Activated CD4-positive, alpha-beta T cell treated with anti-CD3 and anti-CD28 coated beads, Interleukin-2, amount 50 U/mL, for 1 hour (primary cell): Measurements from ENCODE around the gene CBFA2T2.
"Not testable (repeated sequence)": the region's sequence is repeated elsewhere in the genome, so short reads cannot be mapped to it uniquely, and the experiment has no call there.

ENCODE experiments used
- DNase-seq: peaks from one replicate; pipeline ENCODE4 v3.0.0-alpha.2; 2020

The CBFA2T2 gene

DNA sequence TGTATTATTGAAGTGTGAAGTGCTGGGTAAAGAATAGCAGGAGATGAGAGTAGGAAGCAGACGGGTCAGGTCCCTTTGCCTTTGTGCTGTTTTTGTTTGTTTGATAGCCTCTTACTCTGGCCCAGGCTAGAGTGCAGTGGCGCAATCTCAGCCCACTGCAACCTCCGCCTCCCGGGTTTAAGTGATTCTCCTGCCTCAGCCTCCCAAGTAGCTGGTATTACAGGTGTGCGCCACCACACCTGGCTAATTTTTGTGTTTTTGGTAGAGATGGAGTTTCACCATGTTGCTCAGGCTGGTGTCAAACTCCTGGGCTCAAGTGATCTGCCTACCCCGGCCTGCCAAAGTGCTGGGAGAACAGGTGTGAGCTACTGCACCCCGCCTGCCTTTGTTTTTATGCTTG lies 18.1 kb downstream of the CBFA2T2 start:
- not testable (repeated sequence) for DNase-seq

DNA sequence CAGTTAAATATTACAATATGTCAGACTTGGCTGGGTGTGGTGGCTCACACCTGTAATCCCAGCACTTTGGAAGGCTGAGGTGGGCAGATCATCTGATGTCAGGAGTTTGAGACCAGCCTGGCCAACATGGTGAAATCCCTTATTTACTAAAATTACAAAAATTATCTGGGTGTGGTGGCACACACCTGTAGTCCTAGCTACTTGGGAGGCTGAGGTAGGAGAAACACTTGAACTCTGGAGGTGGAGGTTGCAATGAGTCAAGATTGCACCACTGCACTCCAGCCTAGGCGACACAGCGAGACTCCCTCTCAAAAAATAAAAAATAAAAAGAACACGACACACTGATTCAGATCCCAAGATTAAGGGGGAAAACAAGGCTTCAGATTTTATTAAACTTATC lies 19.2 kb downstream of the CBFA2T2 start:
- not testable (repeated sequence) for DNase-seq

DNA sequence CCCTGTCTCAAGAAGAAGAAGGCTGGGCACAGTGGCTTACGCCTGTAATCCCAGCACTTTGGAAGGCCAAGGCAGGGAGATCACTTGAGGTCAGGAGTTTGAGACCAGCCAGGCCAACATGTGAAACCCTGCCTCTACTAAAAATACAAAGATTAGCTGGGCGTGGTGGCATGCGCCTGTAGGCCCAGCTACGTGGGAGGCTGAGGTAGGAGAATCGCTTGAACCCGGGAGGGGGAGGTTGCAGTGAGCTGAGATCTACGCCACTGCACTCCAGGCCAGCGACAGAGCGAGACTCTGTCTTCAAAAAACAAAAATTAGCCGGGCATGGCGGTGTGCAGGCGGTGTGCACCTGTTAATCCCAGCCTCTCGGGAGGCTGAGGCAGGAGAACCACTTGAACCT lies 22.0 kb downstream of the CBFA2T2 start:
- DNase-seq: not testable (repeated sequence)

DNA sequence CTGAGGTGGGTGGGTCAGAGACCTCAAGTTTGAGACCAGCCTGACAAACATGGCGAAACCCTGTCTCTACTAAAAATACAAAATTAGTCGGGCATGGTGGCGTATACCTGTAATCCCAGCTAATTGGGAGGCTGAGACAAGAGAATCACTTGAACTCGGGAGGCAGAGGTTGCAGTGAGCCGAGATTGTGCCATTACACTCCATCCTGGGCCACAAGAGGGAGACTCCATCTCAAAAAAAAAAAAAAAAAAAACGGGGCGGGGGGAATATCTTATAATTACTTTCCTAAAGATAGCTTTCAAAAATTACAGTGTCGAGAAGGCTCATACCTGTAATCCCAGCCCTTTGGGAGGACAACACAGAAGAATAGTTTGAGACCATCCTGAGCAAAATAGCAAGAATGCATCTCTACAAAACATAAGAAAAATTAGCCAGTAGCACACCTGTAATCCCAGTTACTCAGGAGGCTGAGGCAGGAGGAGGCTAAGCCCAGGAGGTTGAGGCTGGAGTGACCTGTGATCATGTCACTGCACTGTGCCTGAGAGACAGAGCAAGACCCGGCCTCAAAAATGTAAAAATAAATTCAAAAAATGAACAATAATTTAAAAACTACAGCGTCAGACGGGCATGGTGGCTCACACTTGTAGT lies 25.8 kb downstream of the CBFA2T2 start:
- DNase-seq: no peak

DNA sequence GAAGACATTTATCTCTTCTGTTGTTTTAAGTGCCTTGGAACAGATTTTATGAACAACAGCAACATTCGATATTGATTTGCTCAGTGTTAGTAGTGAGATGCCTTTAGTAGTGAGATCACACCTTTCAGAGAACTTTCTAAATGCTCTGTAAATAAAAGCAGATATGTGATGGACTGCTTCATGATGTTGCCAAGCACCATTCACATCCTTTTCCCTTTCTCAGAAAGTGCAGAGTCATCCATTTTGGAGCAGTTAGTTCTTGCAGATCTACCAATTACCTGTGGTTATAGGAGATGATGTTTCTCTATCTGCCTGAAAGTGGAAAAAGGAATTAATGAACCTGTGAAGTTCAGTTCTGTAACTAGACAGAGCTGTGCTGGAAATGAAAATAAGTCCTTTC lies 27.0 kb downstream of the CBFA2T2 start:
- DNase-seq: no peak

DNA sequence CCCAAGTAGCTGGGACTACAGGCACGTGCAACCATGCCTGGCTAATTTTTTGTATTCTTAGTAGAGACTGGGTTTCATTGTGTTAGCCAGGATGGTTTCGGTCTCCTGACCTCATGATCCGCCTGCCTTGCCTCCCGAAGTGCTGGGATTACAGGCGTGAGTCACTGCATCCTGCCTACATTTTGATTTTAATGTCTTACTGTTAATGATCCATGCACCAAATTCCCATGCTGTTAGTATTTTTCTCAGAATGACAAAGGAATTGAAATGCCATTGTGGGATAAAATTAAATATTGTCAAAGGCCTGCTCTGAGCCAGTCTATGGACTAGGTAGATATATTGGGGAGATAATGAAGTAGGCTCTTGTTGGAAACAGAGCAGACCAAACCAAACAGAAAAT lies 28.2 kb downstream of the CBFA2T2 start:
- DNase-seq: no peak

DNA sequence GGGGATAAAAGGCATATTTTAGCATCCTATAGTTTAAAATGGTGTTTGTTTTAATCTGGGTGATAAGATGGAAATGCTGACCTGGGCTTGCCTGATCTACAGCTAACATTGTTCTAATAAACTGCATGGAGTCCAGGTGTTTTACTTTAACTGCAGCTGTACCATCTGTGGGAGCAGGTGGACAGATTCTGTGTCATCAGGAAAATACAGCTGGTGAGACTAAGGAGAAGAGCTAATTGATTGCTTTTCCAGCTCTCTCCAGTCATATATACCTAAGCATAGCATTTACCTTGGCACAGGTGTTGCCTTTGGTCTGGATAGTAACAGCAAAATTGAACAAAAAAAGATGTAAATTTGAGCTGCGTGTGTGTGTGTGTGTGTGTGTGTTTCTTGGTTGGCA lies 31.6 kb downstream of the CBFA2T2 start:
- DNase-seq: no peak

DNA sequence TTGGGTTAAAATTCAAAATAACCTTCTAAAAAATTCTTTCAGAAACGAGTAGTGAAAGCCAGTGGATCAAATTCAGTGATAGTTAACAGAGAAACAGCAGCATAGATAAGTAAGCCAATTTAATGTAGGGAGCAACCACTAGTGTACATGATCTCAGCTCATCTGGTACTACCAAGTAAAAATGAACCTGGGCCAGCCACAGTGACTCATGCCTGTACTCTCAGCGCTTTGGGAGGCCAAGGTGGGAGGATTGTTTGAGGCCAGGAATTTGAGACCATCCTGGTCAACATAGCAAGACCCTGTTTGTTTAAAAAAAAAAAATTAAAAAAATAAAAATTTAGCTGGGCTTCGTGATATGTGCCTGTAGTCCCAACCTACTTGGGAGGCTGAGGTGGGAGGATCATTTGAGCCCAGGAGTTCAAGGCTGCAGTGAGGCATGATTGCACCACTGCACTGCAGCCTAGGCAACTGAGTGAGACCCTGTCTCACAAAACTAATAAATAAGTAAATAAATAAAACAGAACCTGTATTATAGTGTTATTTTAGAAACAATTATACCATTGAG lies 32.4 kb downstream of the CBFA2T2 start:
- no peak for DNase-seq

DNA sequence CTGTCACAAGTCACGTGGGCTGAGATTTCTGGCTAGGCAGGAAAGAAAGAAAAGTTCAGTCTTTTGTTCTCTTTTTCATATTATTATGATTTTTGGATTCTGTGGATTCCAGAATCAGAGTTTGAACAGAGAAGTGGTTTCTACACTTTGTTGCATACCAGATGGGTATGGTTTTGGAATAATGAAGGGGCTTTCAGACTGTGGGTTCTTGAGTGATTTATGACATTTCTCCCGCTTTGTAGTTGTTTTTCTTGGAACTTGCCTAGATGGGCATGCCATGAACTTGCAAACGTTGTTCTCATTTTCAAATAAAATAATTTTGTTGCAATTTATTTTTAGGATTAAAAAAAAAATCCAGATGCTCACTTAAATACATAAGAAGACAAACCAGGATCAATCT lies 34.4 kb downstream of the CBFA2T2 start:
- no peak for DNase-seq

DNA sequence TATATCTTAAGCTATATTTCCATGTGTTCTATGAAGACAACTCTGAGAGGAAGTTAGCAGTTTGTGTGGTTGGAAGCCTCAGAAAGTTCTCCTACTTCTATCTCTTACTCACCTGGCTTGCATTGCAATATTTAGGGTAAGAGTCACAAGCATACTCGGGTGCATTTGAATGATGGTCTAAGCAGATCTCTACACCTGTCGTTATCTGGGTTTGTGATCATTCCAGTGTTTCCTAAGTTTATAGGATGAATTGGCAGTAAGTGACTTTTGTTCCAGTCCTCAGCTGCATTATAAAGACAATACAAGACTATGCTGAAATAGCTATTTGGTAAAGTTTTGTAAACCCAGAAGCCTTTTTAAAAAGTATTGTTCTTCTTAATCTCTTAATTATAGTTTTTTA lies 36.9 kb downstream of the CBFA2T2 start:
- DNase-seq: no peak

DNA sequence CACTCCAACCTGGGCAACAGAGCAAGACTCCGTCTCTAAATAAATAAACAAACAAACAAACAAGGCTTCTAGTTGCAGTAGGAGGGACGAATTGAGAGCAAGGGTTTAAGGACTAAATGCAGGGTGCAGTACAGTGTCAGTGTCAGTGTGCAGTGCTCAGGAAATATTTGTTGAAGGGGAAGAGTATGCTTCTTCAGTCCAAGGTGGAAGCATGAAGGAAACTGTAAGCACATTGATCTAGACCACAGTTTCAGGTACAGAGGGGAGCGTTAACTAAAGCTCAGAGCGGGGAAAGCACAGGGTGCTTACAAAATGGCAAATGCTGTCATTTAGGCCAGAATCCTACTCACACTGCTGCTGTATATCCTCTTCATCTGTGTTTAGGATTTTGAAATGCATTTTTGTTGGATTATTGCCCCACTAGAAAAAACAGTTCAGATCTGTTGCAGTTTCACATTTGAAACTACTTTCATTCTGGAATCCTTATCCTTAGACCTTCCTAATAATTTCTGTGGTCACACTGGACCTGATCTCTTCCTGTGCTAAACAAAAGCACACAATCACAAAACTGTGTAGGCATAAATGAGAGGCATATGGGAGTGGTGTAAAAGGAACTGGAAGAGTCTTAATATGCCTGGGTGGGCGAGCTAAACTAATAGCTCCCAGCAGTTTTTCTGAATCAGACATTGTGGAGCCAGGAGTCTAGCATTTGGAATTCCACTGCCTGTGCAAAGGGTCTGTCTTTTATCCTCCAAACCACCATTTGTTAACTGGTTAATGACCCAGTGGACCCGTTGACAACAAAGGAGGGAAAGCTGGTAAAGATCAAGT lies 41.4 kb downstream of the CBFA2T2 start:
- no peak for DNase-seq

DNA sequence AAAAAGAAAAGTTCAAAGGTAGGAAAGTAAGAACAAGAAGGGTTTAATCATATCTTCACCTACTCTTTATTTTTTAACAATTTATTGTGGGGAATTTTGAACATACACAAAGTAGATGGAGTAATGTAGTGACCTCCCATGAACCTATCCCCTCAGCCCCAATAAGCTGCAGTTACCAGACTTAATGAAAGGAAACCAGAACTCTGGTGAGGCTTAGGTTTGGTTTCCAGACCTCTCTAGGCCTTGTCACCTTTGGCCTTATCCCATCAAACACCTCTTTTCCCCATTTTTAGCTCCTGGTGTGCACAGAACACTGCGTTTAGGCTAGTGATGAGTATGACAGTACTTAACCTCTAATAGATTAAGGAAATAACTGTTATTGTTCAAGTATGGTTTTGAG lies 42.0 kb downstream of the CBFA2T2 start:
- no peak for DNase-seq

DNA sequence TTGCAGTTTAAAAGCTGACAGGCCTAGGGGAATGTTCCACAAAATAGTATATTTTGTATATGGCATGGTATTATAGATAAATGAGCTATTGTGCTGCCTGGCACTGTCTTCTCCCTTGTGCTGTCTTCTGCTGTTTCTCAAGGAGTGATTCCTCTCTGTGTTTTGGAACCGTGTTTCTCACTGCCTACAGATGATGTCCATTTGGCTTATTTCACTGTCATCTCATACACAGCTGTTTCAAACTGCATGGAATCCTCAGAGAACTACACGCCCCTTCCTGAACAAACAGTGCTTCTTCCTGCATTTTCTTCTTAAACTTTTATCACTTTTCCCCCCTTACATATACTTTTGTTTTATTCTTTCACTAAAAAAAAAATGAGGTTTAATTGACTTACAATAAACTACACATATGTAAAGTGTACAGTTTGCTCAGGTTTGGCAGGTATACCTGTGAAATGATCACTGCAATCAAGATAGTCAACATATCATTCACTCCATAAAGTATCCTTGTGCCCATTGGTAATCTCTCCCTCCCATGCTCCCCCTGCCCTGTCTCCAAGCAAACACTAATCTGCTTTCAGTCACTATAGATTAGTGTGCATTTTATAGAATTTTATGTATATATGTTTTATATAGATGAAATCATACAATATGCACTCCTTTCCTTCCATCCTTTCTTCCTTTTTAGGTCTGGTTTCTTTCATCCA lies 43.0 kb downstream of the CBFA2T2 start:
- no peak for DNase-seq

DNA sequence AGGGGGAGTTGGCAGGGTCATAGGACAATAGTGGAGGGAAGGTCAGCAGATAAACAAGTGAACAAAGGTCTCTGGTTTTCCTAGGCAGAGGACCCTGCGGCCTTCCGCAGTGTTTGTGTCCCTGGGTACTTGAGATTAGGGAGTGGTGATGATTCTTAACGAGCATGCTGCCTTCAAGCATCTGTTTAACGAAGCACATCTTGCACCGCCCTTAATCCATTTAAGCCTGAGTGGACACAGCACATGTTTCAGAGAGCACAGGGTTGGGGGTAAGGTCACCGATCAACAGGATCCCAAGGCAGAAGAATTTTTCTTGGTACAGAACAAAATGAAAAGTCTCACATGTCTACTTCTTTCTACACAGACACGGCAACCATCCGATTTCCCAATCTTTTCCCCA lies 45.8 kb downstream of the CBFA2T2 start:
- DNase-seq: not testable (repeated sequence)

DNA sequence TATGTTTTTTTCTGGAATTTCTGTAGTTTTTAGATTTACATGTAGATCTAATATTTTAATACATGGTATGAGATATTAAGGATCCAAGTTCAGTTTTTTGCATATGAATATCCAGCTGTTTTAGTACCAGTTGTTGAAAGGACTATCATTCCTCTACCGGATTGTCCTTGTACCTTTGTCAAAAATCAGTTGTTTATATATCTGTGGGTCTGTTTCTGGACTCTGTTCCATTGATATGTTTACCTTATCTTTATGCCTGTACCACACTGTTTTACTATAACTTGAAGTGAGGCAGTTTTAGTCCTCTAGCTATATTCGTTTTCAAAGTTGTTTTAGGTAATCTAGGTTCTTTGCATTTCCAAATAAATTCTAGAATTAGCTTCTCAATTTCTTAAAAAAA lies 47.7 kb downstream of the CBFA2T2 start:
- no peak for DNase-seq

DNA sequence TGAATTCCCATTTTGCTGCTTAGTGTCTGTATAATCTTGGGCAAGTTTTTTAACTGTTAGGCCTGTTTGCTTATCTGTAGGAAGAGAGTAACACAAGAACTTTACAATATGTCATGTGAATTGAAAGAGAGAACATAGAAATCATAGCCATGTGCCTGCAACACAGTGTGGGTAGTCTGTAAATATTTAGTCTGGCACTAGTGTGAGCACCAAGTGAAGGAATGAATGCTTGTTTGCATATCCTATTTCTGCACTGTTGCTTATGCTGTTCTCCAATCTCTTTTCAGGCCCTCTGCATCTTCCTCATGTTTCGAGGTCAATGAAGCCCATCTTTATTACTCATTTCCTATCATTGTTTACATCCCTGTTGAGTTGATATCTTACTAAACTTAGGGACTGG lies 49.2 kb downstream of the CBFA2T2 start:
- DNase-seq: no peak

DNA sequence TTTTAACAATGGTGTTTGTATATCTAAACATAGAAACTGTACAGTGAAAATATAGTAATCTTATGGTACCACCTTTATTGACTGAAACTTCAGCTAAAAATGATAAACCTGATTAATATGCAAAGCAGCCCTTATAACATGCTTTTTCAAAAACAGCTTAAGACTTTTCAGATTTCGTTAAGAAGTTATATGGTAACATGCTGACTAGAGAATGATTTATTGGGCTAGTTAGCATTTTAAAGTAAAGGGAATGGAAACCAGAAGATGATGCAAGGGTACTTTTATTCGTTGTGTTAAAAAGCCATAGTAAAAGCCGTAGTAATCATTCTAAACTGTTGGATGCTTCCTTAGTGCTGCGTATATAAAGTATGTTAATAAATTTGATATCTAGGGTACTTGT lies 50.5 kb downstream of the CBFA2T2 start:
- no peak for DNase-seq

DNA sequence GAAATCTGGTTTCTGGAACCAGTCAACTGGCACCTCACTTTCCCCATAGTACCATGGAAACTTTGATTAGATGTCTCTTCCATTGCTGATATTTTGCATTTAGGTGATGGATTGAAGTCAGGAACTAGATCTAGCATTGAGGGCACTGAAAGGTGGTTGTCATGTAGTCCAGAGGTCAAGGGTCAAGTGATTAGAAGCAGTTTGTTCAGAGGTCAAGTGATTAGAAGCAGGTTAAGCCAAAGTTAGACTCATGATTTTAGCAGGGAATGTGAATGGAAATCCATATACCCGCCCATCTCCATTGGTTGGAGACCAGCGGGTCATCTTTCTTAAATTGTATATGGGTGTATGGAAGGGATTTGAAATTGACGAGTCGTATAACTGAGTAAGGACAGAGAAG lies 51.2 kb downstream of the CBFA2T2 start:
- no peak for DNase-seq

DNA sequence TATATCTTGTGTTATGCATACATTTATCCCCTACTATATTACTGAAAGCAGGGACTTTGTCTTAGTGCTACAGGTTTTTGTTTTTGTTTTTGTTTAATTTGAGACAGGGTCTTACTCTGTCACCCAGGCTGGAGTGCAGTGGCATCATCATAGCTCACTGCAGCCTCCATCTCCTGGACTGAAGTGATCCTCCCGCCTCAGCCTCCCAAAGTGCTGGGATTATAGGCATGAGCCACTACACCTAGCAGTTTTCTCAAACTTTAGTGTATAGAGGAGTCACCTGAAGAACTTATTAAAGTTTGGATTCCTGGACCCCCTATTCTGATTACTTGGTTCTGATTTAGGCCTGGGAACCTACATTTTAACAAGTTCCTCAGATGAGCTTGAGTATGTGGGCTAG lies 51.9 kb downstream of the CBFA2T2 start:
- no peak for DNase-seq

DNA sequence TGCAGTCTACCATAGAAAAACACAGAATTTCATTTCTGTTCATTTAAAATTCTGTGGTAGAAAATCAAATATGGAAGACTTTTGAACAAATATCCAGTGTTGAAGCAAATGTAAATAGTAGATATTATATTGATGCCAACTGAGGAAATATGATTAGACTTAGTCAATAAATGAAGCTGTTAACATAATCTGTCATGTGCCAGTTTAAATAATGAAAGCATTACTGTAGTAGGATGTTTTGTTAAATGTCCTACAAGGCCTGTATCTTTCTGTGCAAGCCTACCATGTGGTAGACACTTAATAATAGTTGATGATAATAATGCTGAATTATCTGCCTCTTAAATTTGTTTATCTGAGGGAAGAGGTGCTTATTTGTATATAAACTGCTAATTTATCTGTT lies 55.9 kb downstream of the CBFA2T2 start:
- no peak for DNase-seq

DNA sequence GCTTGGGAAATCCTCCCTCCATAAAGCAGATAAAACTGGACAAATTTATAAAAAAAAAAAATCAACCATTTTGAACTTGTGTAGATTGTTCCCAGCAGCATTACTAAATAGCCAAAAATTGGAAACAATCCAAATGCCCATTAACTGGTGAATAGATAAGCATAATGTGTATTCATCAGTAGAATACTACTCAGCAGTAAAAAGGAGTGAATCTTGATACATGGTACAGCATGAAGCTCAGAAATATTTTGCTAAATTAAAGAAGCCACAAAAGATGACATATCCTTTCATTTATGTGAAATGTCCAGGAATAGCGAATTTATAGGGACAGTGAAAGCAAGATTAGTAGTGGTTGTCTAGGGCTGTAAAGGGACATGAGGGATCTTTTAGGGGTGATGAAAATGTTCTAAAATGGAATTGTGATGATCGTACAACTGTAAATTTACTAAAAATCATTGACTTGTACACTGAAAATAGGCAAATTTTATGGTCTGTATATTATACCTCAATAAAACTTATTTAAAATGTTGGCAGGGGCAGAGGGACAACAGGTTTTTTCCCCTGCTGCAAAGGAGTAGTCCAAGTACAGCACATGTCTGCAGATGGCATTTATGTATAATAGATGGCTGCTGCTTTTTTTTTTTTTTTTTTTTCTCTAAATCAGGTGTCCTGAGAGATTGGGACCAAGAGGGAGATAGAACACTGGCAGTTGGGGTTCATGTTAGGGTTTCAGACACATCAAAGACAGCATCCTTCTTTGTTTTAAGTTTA lies 59.5 kb downstream of the CBFA2T2 start:
- DNase-seq: no peak

DNA sequence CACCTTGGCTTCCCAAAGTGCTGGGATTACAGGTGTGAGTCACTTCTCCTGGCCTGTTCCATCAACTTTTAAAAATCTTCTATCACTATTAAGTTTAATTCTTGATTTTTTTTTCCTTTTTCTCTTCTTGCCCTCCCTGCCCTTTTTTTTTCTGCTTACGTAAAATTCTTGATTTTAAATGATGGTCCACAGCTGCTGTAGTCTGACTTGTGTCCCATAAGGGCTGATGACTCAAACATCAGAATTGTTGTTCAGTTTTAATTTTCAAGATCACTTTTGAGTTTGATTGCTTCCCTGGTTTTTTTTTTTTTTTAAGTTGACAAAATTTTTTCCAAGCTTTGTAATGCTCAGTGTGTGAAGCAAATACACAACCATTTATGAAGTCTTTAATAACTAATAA lies 61.9 kb downstream of the CBFA2T2 start:
- no peak for DNase-seq

DNA sequence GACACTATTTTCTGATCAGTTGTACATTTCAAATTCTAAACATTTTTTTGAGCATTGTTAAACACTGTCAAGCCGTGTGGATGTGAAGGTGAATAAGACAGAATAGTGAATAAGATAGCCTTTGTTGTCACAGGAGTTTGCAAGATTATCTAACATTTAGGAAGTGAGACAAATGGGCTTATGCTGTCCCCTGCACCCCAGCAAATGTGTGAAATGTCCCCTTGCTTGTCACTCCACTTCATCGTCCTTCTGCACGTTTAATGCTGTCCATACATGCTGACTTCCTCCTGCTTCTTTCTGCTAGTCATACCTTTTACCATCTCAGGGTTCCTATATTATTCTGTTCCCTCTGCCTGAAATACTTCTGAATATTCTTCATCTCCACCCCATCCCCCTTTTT lies 62.6 kb downstream of the CBFA2T2 start:
- DNase-seq: no peak
